PC-9 (cell line): ENCODE data around the gene HSD11B1. TPM values are rescaled to one million over a fixed set of nuclear protein-coding genes. Genes with fewer than 3 reads are reported as not detected.

Experiments used
- BruUV-seq: library from RNA; stranded (reverse); fragments of 400-500 nt; replicated peaks from 2 replicates; lab custom pipeline; 2021; lab: Mats Ljungman, UMichigan
- CTCF ChIA-PET: fragments of 300-600 bp; sonication (Branson Sonifier 250); formaldehyde crosslinking; loops from one replicate; lab custom pipeline; 2022; ENCODE audit warnings: antibody characterized with exemption; lab: Charles Lee
- POLR2A ChIA-PET: fragments of 300-600 bp; sonication (Branson Sonifier 250); formaldehyde crosslinking; loops from one replicate; lab custom pipeline; 2022; ENCODE audit warnings: antibody characterized with exemption; ENCODE audit not compliant: unreplicated experiment; lab: Charles Lee
- DNase-seq, 2 experiments: peaks; one replicate each; pipeline versions ENCODE4 v3.0.0 to v3.0.0-alpha.2; 2015 to 2022; ENCODE audit warnings: mixed read lengths in 1 of 2
- H2AFZ ChIP-seq: fragments of 200-600 bp; sonication (generic); 2 replicates; pipeline ENCODE4 v1.8.1; 2017; ENCODE audit warnings: antibody characterized with exemption
- H3F3A ChIP-seq: fragments of 200-600 bp; sonication (generic); 2 replicates; pipeline ENCODE4 v1.8.1; 2017; ENCODE audit warnings: antibody characterized with exemption, mild to moderate bottlenecking, low read depth; ENCODE audit not compliant: insufficient read depth
- H3K27ac ChIP-seq: fragments of 200-600 bp; sonication (generic); 2 replicates; pipeline ENCODE4 v1.6.1; 2016; ENCODE audit warnings: mixed run types
- H3K27me3 ChIP-seq: fragments of 200-600 bp; sonication (generic); 2 replicates; pipeline ENCODE4 v1.6.1; 2016; ENCODE audit warnings: low read depth, mixed run types; ENCODE audit not compliant: insufficient read depth
- H3K36me3 ChIP-seq: fragments of 200-600 bp; sonication (generic); 2 replicates; pipeline ENCODE4 v1.6.1; 2016; ENCODE audit warnings: low read depth, mixed run types
- H3K4me1 ChIP-seq: fragments of 200-600 bp; sonication (generic); replicated peaks from 2 replicates; pipeline ENCODE4 v1.6.1; 2016; ENCODE audit warnings: mixed run types; ENCODE audit not compliant: insufficient read depth
- H3K4me2 ChIP-seq: fragments of 200-600 bp; sonication (generic); 2 replicates; pipeline ENCODE4 v1.6.1; 2017; ENCODE audit warnings: mixed run types
- H3K4me3 ChIP-seq: fragments of 200-600 bp; sonication (generic); 2 replicates; pipeline ENCODE4 v1.6.1; 2016; ENCODE audit warnings: mixed run types
- H3K79me2 ChIP-seq: fragments of 200-600 bp; sonication (generic); 2 replicates; pipeline ENCODE4 v1.6.1; 2017; ENCODE audit warnings: low read depth, mixed run types
- H3K9me2 ChIP-seq: fragments of 200-600 bp; sonication (generic); 2 replicates; pipeline ENCODE4 v1.8.1; 2017; ENCODE audit warnings: mild to moderate bottlenecking; ENCODE audit not compliant: insufficient read depth
- H3K9me3 ChIP-seq: fragments of 200-600 bp; sonication (generic); 2 replicates; pipeline ENCODE4 v1.8.1; 2016; ENCODE audit warnings: low read depth; ENCODE audit not compliant: insufficient read depth
- H4K20me1 ChIP-seq: fragments of 200-600 bp; sonication (generic); 2 replicates; pipeline ENCODE4 v1.8.1; 2017; ENCODE audit not compliant: insufficient read depth
- EZH2 ChIP-seq: fragments of 200-600 bp; sonication (generic); IDR thresholded peaks from 2 replicates; pipeline ENCODE4 v1.8.0; 2017; ENCODE audit warnings: antibody characterized with exemption, low read depth
- intact Hi-C: fragments of 100-400 bp; cut with micrococcal nuclease; formaldehyde crosslinking; loops from one replicate; pipeline ENCODE4 v1.10.0; 2022; ENCODE audit not compliant: unreplicated experiment
- total RNA-seq: library from RNA; stranded (reverse); gene quantifications from 2 replicates; pipeline ENCODE4 v1.2.3, GENCODE V29; 2021
- TF ChIP-seq, protein P1 (sequence below): fragments of 200-600 bp; sonication (generic); conservative IDR thresholded peaks from 2 replicates; pipeline ENCODE4 v1.6.1; 2017; ENCODE audit warnings: mixed run types, antibody characterized with exemption, mild to moderate bottlenecking, moderate library complexity

HSD11B1 gene
- total RNA-seq, 1 experiment from 2014 or later, result not detected

DNA sequence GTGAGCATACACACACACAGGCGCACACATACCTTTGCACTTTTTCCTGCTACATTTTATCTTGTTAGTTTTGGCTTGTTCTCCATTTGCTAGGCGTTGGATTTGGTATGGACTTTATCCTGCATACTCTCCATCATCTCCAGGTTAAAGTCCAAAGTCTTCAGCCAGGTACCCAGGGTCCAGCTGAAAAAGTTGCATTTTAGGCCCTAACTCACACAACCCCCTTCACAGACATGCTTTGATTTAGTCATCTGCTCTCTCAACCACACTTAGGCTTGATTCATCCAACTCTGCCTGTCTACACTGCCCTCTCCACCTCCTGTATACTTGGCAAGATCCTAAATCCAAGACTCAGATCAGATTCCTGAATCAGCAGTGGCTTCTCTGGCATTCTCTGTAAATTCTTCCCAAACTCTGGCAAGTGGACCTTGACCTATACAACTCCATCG, 41.7 kb upstream of the HSD11B1 start:
- CTCF ChIA-PET, result no interaction called here

DNA sequence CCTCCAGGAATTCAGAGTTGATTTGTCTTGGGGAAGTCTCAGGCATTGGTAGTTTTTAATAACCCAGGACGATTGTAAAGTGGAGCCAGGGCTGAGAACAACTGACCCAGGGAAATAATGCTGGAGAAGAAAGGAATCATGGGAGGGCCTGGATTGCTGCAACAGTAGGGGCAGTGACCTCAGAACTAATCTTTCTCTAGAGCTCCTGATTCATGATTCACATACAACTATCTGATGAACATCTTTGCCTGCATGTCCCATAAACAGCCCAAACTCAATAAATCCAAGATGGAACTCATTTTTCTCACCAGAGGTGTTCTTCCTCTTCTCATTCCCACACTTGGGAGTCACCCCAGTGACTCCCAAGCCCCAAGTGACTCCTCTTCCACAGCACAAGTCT, 37.5 kb upstream of the HSD11B1 start:
- Histone ChIP-seq H3K79me2 (no peaks in the 10 kb centered on the region), H2AFZ (no peak overlapping the region), H3K27ac (no peak overlapping the region), H4K20me1 (no peaks in the 10 kb centered on the region), H3F3A (peaks cover 21% of the 10 kb centered on the region), H3K4me1 (peaks cover 32% of the 10 kb centered on the region), H3K9me2 (no peaks in the 10 kb centered on the region; the same call in 1 of the 2 replicates), H3K36me3 (no peaks in the 10 kb centered on the region), H3K9me3 (no peaks in the 10 kb centered on the region), H3K4me2 (no peak overlapping the region), H3K4me3 (no peak overlapping the region), H3K27me3 (no peaks in the 10 kb centered on the region)
- ChIA-PET POLR2A (no interaction called here), CTCF (interaction anchor here (0.7 kb wide), 2 partner anchors 19 to 156 kb away, joined by 4 to 12 read pairs; no protein-coding TSS in a partner anchor)
- no peak for TF ChIP-seq EZH2
- TF ChIP-seq, protein P1, sequence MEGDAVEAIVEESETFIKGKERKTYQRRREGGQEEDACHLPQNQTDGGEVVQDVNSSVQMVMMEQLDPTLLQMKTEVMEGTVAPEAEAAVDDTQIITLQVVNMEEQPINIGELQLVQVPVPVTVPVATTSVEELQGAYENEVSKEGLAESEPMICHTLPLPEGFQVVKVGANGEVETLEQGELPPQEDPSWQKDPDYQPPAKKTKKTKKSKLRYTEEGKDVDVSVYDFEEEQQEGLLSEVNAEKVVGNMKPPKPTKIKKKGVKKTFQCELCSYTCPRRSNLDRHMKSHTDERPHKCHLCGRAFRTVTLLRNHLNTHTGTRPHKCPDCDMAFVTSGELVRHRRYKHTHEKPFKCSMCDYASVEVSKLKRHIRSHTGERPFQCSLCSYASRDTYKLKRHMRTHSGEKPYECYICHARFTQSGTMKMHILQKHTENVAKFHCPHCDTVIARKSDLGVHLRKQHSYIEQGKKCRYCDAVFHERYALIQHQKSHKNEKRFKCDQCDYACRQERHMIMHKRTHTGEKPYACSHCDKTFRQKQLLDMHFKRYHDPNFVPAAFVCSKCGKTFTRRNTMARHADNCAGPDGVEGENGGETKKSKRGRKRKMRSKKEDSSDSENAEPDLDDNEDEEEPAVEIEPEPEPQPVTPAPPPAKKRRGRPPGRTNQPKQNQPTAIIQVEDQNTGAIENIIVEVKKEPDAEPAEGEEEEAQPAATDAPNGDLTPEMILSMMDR, result no peak
- no TSS peak for BruUV-seq
- intact Hi-C loops, result no loop called here
- no peak for DNase-seq

More for the DNA sequence above, 41.7 kb upstream of the HSD11B1 start:
- Histone ChIP-seq H4K20me1 (no peaks in the 10 kb centered on the region), H3K9me3 (no peaks in the 10 kb centered on the region), H3K9me2 (no peaks in the 10 kb centered on the region; the same call in 1 of the 2 replicates), H3F3A (no peaks in the 10 kb centered on the region; the same call in 1 of the 2 replicates), H3K79me2 (no peaks in the 10 kb centered on the region), H3K36me3 (no peaks in the 10 kb centered on the region), H3K4me3 (no peak overlapping the region), H3K4me2 (no peak overlapping the region), H3K27me3 (no peaks in the 10 kb centered on the region), H3K4me1 (peaks cover 25% of the 10 kb centered on the region), H2AFZ (no peak overlapping the region), H3K27ac (no peak overlapping the region)
- BruUV-seq, result no TSS peak
- POLR2A ChIA-PET, result no interaction called here
- no peak for TF ChIP-seq EZH2
- TF ChIP-seq, protein P1, result no peak
- DNase-seq, result no peak
- intact Hi-C loops, result no loop called here

DNA sequence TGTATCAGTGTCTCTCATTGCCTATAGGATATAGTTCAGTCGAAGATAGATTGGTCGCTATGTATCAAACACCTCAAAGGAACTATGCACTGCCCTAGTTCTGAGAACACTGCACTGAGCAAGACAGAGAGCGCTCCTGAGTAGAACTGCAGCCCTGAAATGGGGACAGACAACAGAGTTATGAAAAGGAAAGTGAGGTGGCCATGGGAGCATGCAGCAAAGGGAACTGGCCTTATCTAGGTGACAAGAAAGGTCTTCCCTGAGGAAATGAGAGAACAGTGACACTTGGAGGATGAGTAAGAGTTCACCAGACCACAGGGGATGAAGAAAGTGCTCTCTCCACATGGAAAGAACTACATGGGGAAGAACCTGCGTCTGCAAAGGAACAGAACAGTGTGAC, 36.9 kb upstream of the HSD11B1 start:
- no TSS peak for BruUV-seq
- H3F3A ChIP-seq, result peaks cover 21% of the 10 kb centered on the region
- no peaks in the 10 kb centered on the region for H3K79me2 ChIP-seq
- H3K27me3 ChIP-seq, result no peaks in the 10 kb centered on the region
- DNase-seq, result no peak
- H3K4me3 ChIP-seq, result no peak overlapping the region
- intact Hi-C loops, result no loop called here
- H3K9me2 ChIP-seq, result no peaks in the 10 kb centered on the region; the same call in 1 of the 2 replicates
- peaks cover 35% of the 10 kb centered on the region for H3K4me1 ChIP-seq
- H3K27ac ChIP-seq, result no peak overlapping the region
- H3K4me2 ChIP-seq, result no peak overlapping the region
- H3K9me3 ChIP-seq, result no peaks in the 10 kb centered on the region
- H2AFZ ChIP-seq, result no peak overlapping the region
- ChIA-PET POLR2A (no interaction called here), CTCF (no interaction called here)
- no peaks in the 10 kb centered on the region for H3K36me3 ChIP-seq
- TF ChIP-seq, protein P1, result no peak
- no peak for TF ChIP-seq EZH2
- H4K20me1 ChIP-seq, result no peaks in the 10 kb centered on the region
